ENCODE results near the gene LGI2.
"Not testable (repeated sequence)": the region's sequence is repeated elsewhere in the genome, so short reads cannot be mapped to it uniquely, and the experiment has no call there.

LGI2 gene

DNA sequence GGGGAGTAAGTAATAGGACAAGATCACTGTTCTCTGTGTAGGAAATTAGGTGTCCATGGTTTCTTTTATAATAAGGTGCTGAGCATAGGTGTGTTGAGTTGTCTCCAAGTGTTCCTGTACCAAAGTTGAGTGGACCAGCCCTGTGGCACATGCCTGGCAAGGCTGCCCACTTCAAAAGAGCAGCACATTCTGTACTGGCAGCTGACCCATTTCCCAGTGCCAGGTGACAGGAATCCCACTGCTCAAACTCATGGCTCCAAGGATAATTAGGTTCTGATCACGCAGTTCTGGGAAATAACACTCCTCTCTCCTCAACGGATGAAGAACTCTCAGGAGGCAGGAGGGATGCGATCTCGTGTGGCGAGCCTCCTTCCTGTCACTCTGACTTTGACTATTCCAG is 12.8 kb upstream of the LGI2 start:
- DNase-seq, result no peak

DNA sequence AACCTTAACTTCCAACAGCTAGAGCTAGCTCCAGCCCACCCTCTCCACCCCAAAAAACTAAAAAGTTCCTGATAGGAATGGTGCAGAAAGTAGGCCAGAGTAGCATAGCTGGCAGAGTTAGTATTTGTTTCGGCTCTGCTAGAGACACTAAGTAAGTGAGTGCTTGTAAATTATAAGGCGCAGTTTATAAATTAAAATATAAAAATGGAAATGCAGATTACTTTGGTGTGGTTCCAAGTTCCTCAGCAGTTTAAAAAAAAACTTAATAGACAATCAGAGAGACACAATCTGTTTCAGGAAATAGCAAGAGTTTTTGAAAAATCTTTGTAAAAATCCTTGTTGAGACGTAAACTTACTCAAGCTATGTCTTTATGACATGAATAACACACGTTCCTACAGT is 2.8 kb upstream of the LGI2 start:
- DNase-seq, result no peak

DNA sequence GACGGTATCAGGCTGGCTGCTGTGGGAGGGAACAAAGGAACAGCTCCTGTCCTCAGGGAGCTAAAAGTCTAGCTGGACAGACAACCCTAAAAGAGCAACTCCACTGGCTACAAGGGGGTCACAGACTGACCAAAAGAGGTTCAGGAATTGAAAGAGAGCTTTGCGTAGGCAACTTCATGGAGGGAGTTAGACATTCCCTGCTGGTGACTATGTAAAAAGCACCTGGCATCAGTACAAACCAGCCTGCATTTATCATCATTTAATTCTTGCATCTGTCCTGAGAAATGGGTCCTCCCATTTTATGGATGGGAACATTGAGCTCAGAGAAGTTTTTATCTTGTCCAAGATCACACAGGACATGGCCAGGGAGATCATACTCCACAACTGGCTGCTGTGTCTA is 1.4 kb upstream of the LGI2 start:
- no peak for DNase-seq

DNA sequence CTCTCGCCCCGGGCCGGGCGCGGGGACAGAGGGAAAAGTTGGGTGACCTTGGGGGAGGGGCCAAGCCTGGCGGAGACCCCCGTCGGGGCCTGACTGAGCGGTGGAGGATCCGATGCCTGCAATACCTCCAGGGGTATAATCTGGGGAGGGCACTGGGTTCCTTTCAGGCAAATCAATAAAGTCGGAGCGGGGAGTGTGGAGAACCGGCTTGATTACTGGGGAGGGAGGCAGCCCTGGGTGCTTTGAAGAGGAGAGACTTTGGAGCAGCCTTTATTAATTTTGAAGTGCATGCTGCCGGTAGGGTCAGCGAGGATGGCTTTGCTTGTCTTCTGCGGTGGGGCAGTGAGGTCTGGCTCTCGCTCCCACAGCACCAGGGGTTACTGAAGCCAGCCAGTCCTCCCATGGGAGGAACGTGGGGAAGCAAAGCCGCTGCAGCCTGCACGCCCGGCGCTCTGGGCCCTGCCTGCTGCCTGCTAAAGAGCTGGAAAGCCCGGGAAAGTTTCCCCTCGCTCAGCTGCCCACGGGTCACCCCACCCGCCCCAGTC is 403 bp upstream of the LGI2 start:
- no peak for DNase-seq

DNA sequence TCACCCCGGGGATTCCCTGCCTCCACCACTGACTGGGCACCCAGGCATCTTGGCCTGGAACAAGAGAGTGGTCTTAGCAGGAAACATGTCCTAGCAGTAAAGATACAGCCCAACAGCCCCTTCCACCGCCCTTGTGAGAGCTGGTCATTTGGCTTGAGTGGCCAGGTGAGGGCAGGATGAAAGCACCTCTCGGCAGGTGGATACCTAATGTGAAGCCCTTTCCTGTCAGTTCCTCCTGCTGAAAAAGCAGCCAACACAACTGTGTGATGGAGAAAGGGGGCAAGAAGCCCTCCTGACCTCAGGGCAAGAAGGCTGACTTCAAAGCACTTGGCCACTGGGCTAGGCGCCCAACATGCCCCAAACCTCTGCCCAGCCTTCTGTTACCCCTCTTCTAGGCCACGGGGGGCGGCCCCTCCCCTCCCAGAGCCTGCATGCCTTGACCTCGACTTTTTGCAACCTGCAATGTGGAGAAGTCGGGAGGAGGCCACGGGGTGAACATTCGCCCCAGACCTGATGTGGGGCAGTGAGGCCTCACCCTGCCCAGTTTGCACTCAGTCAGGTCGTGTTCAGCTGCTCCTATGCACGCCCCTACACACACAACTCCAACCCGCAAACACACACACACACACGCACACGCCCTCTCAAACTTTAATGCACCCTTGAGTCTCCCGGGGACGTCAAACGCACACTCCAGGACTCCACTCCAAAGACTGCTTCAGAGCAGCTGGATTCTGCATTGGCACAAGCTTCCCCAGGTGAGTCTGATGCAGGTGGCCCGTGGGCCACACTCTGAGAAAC is 1.1 kb downstream of the LGI2 start:
- DNase-seq, result no peak

DNA sequence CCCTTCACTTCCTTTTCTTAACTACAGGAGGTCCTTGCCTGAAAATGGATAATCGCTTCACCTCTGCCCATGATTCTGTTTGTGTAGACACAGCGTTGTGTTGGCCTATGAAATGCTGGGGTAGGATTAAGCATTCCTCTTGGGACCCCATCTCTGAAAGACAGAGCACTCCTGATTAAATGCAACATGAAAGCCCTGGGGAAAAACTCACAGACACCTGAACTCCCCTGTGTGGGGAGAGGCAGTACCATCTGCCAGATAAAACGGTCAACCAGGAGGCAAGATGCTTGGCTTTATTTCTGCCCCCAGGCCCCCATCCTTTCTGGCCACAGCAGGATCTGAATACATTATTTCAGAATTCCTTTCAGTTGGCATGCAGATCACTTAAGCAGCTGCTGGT is 1.9 kb downstream of the LGI2 start:
- no peak for DNase-seq

DNA sequence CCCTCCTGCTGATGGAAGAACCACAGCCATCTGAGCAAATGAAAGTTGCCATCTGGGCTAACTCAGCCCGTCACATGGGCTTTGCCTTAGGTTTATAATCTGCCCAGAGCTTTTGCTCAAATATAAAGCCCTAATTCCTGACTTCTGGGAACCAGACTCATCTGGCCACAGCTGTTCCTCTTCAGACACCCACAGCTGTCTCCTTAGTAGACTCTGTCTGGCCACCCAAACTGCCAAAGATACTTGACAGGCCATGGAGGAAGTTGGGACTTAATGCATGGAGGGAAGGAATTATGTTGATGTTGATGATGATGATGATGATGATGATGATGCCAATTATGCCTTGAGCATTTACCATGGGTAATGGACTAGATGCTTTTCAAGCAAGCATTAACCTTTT is 8.0 kb downstream of the LGI2 start:
- no peak for DNase-seq

DNA sequence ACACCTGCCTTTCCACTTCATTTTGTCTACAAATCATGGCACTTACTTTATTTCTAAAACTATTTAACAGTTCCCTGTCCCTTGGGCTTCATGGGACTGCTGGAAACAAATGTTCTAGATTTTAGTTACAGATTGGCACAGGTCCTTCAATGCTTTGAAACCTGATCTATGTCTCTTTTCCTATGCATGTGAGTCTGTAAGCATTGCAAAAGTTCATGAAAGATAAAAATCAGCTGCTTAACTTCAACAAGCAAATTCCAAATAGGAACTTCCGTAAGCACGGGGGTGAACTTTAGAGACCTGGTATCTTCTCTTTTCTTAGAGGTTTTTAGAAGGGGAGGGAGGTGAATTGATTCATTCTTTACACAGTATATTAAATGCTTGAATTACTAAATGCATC is 9.5 kb downstream of the LGI2 start:
- no peak for DNase-seq

DNA sequence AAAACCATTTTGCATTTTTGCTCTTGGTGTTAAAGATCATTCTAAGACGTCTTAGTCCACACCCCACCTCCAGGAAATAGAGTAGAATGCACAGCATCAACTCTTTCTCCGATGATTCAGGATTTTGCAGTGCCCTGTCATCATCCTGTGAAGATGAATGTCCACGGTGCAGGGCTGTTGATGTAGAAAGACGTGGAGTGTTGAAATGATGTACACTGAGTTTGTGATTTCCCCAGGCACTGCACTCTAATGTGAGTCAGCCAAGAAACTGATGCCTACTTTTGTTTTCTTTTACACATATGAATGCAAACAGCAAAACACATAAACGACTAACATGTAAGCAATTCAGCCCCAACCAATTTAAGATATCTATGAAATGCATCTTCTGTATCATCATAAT is 10.5 kb downstream of the LGI2 start:
- no peak for DNase-seq

DNA sequence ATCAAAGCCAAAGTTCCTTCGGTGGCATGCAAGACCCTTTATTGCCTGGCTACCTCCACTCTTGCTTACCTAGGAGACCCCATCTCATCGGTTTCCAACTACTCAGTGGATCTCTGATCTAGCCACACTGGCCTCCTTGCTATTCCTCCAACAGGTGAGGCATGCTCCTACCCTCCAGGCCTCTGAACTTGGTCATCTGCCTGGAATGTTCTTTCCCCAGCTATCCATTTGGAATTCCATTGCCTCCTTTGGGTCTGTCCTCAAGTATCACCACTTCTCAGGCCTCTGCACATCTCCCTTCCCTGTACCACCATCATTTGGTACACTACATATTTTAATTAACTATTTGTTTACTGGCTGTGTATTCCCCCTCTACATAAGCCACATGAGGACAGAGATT is 11.2 kb downstream of the LGI2 start:
- DNase-seq, result no peak

DNA sequence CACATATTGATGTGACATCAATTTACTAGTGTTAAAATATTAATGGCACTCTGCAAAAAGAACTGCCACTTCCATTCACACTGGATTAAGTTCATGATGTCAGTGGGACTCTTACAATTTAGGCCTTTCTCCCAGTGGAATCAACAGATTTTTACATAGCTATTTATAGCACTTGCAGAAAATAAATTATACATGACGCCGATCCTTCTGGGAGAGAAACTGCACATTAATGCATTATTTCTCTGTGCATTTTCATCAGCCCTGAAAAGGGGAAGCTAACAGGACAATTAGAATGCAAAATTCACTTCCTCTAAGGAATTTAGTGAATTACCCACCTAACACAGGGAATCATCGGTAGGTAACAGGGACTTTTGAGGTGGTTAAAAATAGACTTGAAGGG is 15.7 kb downstream of the LGI2 start:
- no peak for DNase-seq

DNA sequence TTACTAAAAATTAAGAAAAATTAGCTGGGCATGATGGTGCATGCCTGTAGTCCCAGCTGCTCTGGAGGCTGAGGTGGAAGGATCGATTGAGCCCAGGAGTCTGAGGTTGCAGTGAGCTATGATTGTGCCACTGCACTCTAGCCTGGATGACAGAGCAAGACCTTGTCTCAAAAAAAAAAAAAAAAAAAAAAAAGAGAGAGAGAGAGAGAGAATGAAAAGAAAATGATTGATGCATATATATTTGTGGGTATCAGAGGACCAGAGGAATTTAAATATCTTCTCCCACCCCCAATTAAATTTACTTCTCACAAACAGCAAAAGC is 16.1 kb downstream of the LGI2 start:
- not testable (repeated sequence) for DNase-seq

DNA sequence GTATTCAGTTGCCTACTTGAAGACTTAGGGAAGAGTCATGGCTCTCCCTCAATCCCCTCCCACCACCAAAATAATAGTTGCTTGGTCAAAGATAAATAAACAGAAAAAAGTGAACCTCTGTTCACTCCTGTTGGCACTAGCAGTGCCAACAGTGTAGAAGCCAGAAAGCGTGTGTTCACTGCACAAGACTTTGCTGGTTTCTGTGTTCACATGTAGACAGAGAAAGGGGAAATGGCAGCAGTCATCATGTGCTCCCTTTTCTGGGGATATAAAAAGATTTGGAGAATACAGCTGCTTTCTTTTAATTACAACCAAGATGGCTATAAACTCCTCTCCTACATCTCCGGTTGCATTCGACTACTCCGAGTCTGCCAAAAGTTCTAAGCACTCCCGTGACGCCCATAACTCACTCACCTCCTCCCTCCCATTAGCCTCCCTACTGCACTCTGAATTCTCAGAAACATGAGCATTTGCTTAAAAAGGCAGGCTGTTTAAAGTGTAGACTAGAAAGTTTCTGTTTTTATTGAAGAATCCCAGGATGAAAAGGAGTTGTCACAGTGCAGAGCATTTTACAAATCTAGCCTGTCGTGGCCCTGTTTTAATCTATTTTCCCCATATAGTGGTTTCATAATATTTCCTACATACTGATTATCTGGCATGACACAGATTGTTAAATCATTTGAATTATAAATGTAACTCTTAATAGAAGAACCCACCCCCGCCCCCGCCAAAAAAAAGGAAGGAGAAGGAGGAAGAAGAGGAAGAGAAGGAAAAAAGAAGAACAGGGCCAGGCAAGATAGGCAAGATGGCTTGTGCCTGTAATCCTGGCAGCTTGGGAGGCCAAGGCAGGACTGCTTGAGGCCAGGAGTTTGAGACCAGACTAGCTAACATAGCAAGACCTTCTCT is 16.7 kb downstream of the LGI2 start:
- DNase-seq, result no peak

DNA sequence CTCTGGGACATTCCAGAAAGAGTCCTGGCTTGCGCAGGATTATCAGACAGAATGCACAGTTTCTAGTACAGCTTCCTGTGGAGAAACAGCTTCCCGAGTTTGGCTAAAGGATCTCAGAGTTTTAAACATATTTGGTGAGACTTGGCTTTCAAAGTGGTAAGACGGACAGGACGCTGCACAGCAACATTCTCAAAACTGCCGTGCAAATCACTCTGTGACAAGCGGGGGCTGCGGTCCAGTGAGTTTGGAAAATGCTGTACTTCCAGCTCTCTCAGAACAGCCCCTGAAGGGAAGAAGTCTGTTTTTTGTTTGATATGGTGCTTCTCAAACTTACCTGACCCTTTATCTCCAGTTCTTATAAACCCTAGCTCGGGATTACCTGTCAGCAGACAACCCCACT is 18.1 kb downstream of the LGI2 start:
- DNase-seq, result no peak

DNA sequence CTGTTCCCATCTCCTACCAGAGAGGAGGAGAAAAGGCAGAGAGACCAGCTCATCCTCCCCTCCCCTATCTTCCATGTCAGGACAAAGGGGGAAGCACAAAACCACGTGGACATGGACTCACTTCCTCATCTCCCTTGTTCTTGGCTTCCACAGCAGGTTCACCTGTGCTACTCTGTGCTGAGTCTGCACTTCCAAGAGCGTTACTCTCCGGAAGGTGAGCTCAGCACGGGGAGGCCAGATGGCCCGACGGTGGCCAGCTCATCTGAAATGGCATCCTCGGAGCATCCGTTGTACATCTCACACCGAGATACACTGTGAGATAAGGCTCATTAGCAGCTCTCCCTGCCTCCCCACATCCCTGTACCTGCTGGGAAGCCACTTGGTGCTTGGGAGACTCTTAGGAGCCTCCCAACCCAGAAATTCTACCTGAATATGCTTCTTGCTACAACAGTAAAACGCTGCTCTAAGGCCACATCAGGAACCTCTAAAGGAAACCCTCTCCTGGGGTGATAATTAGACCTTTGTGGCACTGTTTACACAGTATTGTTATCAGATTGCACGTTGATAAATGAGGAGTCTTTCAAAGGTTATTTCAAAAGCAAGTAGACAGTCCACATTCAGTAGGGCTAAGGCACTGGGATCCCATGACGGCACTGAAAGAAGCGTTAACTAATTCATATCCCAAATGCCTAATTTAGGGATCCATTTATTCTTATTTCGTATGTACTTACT is 19.4 kb downstream of the LGI2 start:
- DNase-seq, result no peak

DNA sequence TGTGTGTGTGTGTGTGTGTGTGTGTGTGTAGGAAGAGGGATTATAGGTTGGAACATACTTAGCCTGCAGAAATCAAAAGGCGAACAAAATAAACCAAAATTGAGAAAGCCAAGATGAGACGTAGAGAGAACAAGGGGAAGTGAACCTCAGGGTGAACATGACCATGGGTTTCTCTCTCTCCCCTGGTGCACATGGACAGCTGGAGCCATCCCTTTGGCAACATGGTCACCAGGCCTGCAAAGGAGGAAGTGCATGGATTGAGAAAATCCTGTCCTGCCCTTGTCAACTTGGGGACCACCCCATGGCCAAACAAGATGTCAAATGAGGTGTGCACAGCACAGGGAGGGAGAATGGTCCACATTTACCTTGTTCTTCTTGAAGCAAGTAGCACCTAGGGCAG is 23.1 kb downstream of the LGI2 start:
- no peak for DNase-seq

DNA sequence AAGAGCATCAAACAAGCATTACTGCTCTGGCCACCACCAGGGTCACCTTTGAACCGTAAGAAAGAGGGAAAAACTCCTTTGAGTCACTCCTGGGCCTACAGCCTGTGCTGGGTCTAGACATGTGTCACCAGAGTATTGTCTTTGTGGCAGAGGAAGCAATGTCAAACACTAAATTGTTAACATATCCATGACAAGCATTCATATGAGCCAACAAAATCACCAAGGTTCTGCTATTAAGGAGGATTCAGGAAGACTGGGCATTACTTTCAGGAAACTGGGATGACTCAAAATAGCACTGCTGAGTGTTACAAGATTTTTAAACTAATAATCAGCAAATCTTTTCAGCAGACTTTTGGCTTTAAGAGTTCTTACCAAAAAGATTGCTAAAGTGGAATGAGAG is 28.1 kb downstream of the LGI2 start:
- DNase-seq, result no peak

DNA sequence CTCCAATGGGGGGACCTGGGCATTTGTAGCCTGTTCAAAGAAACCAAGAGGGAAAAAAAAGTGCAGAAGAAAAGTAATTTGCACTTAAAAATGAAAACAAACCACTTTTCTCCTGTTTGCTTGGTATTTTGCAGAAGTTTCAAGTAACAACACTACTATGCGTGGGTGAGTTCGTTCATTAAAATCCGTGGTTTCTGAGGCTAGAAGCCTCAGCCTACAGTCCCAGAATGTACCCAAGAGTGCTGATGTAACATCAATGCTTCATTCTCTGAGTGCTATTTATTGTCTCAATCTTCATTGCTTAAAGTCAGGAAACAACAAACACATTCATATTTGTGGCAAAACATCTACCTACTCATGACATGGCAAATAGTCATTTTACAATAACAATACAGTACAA is 29.2 kb downstream of the LGI2 start:
- DNase-seq, result no peak

DNA sequence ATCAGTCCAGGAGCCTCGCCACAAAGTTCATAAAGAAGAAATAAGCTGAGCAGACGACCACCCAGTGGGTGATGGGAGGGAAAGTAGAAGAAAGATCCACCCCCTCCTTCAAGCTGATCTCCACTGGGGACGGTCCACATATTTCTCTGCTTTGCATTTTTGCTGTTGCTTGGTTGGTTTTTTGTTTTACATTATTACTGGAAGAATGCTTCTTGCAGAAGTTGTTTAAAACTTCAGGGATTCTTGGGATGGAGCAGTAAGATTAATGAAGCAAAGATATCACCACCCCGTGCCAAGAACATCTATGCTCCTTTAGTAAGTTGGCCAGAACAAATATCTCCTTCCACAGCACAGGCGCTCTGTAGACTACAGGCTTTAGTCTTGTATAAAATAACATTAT is 30.1 kb downstream of the LGI2 start:
- no peak for DNase-seq

DNA sequence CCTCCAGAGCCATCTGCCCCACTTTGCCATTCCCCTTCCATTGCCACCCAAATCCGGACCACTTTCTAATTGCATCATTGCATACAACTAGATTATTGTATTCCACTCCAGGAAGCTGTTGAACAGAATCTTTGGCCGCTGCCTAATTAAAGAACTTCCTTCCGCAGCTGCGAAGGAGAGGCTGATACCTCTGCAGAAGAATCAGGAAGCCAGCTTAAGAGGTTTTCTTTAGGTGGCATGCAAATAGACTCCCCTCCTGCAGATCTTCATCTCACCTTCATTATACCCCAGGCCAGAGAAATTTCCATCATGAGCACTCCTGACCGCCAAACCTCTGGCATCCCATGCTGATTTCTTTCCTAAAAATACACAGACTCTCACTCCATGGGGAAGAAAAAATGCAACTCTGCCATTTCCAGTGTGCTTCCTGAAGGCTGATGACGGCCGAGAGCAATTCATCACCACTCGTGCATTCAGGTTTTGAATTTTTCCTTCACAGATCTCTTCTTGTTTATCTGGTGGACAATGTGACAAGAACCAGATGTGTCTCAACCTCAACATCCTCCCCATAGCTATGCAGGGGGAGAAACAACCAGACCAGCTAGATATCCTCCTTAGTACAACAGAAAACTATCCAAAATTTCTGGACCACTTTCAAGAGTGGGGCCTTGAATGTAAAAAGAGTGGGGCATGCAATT is 31.2 kb downstream of the LGI2 start:
- no peak for DNase-seq

DNA sequence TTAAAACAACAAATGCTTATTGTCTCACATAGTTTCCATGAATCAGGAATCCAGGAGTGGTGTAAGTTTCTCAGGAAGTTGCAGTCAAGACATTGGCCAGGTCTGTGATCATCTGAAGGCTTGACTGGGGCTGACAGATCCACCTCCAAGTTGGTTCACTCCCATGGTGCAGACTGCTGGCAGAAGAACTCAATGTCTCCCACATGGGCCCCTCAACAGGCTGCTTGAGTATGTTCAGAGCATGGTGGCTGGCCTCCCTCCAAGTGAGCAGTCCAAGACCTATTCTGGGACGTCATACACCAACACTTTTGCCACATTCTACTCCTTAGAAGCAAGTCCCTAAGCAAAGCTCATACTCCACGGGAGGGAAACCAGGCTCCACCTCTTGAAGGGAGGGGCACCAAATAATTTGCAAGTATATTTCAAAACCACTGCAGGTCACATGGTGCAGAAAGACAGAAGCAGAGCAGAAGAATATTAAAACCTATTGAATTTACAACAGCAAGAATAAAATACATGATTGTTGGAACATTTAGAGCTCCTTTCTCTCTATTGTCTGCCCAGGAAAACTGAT is 35.3 kb downstream of the LGI2 start:
- DNase-seq, result no peak

DNA sequence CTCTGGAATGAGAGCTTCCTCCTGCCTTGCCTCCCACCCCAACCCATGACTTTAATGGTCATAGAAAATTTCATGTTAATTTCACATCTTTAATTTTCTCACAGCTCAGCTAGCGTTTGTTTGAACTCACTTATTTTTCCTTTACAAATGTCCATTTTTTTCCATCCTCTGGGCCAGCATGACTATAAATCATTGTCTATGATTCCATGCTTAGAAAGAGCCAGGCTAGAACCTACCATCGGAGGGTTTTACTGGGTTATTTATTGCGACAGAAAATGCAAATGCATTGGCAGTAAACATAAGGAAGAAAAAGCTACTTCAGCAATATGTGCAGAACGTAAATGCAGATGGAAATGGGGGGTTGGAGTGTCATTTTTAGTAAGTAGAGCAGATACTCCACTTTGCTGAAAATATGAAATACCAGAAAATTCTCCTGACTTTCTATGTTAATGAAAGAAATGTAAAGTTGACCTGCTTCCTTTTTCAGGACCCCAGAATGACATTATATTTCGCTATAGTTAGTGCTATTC is 37.1 kb downstream of the LGI2 start:
- DNase-seq, result no peak
